Measurements from ENCODE around the gene SOSTDC1. TPM values are rescaled to one million over a fixed set of nuclear protein-coding genes. Genes with fewer than 3 reads are reported as not detected.
"Not testable (repeated sequence)": the region's sequence is repeated elsewhere in the genome, so short reads cannot be mapped to it uniquely, and the experiment has no call there.

SOSTDC1 gene, protein sequence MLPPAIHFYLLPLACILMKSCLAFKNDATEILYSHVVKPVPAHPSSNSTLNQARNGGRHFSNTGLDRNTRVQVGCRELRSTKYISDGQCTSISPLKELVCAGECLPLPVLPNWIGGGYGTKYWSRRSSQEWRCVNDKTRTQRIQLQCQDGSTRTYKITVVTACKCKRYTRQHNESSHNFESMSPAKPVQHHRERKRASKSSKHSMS
- total RNA-seq, result not detected

DNA sequence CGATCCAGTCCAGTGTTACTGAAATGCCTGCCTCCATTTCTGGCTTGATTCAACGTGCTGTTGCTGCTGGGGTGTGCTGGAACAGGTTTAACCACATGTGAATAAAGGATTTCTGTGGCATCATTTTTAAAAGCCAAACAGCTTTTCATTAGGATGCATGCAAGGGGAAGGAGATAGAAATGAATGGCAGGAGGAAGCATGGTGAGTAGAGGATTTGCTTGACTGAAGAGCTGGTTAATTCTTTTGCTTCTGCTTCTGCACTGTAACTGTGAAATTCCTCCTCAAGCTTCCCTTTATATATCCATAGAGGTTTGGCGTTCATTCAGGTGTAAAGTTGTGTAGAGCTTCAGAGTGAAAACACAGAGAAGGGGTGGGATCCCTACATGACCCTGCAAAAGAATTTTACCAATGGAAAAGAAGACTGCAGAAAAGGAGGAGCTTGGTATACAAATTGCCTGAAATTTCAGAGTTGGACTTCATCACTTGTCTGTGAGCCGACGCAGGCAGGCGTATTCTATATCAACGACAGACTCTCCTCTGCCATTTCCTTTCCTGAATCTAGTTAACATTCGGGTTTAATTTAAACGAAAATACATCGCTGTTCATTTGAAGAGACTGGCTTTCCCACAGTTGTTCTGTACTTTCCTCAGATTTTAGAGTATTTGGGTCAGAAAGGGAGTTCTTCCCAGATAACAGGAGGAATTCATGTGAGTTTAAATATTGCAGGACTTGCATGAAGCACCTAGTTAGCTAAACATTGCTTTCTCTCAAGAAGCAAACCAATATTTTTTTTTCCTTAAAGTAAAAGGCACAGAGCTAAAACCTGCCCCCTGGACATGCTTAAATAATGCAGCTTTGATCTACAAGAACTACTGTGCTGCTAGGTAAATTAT is at the start of gene SOSTDC1:
Gene SOSTDC1, minus strand, starts transcription at position 270 of the 893 bp plus-strand sequence. Its CDS starts 70 bp downstream, at position 200.
- Mint-ChIP-seq H3K36me3 (ENCODE audit: low read depth) (no peaks in the 10 kb centered on the region), H3K27me3 (ENCODE audit: low read depth) (peaks cover 6% of the 10 kb centered on the region), H3K4me3 (no peak within 1 kb of the TSS), H3K4me1 (ENCODE audit: low read depth) (no peaks in the 10 kb centered on the region), H3K27ac (no peak within 1 kb of the TSS), H3K9me3 (no peaks in the 10 kb centered on the region)
- intact Hi-C loops (cut with micrococcal nuclease), result no loop called here
- DNase-seq, result no peak
- CTCF ChIA-PET, result interaction anchor here (0.6 kb wide), 1 partner anchor 239 kb away, joined by 3 read pairs; no protein-coding TSS in a partner anchor

DNA sequence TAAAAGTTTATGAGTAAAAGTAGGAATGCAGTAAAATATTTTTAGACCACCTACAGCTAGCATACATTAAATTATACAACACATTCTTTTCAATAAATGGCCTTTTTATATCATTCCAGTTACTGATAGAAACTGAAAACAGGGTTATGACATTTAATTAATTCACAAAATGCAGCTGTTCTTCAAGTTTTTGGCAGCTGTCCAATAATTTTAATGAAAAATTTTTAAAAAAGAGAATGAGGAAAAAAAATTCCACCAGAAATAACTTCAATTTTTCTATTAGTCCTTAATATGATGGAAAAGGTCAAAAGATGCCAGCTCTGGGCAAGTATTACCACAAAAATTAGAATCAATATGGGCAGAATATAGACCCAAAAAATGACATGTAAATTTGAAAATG is 49.2 kb upstream of the SOSTDC1 start:
- DNase-seq, result no peak
- CTCF ChIA-PET, result no interaction called here
- Mint-ChIP-seq H3K9me3 (no peaks in the 10 kb centered on the region), H3K4me1 (ENCODE audit: low read depth) (no peaks in the 10 kb centered on the region), H3K27ac (no peak overlapping the region), H3K36me3 (ENCODE audit: low read depth) (no peaks in the 10 kb centered on the region), H3K27me3 (ENCODE audit: low read depth) (no peaks in the 10 kb centered on the region), H3K4me3 (no peak overlapping the region)
- intact Hi-C loops (cut with micrococcal nuclease), result no loop called here

DNA sequence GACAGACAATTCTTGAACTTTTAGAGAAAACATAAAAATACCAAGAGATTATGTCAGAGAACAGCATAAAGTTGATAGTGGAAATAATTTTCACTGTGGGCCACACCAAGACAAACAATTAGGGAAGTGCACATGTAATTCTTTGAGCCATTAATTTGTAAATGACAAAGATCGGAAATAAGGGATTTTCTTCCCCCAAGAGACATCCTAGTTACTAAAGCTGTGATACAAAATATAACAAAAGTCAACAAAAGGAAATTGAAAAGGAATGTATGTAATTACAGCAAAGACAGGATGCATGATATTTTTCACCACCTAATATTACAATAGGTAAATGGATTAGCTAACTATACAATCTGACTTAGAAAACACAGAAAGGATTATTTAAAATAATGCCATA is 48.7 kb upstream of the SOSTDC1 start:
- DNase-seq, result no peak
- CTCF ChIA-PET, result interaction anchor here (0.6 kb wide), 1 partner anchor 17 kb away, joined by 3 read pairs; no protein-coding TSS in a partner anchor
- H3K4me3 Mint-ChIP-seq, result no peak overlapping the region
- no peaks in the 10 kb centered on the region for H3K27me3 Mint-ChIP-seq (ENCODE audit: low read depth)
- no peak overlapping the region for H3K27ac Mint-ChIP-seq
- intact Hi-C loops (cut with micrococcal nuclease), result no loop called here
- no peaks in the 10 kb centered on the region for H3K9me3 Mint-ChIP-seq
- H3K36me3 Mint-ChIP-seq (ENCODE audit: low read depth), result no peaks in the 10 kb centered on the region
- no peaks in the 10 kb centered on the region for H3K4me1 Mint-ChIP-seq (ENCODE audit: low read depth)

GRCh38 chr7:16512097-16512496 is 46.6 kb upstream of the SOSTDC1 start:
- H3K27ac Mint-ChIP-seq, result no peak overlapping the region
- no peaks in the 10 kb centered on the region for H3K9me3 Mint-ChIP-seq
- intact Hi-C loops (cut with micrococcal nuclease), result no loop called here
- DNase-seq, result no peak
- no peaks in the 10 kb centered on the region for H3K4me1 Mint-ChIP-seq (ENCODE audit: low read depth)
- CTCF ChIA-PET, result no interaction called here
- no peaks in the 10 kb centered on the region for H3K36me3 Mint-ChIP-seq (ENCODE audit: low read depth)
- no peak overlapping the region for H3K4me3 Mint-ChIP-seq
- no peaks in the 10 kb centered on the region for H3K27me3 Mint-ChIP-seq (ENCODE audit: low read depth)

DNA sequence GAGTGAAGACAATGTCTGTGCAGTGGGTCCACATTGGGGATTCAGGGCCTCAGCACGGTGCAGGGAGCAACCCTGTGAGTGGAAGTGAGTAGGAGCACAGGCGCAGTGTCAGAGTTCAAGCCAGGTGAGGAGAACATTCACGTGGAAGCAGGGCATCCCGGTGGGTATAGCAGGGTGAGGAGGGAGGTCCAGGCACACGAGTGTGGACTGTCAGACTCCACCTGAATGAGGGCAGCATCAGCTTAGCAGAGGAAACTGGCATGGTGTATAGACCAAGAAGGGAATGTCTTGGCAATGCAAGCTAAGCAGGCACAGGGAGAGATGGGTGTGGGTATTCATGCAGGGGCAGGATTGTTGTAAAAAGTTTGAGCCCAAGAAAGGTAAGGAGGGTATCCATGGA is 45.8 kb upstream of the SOSTDC1 start:
- intact Hi-C loops (cut with micrococcal nuclease), result no loop called here
- Mint-ChIP-seq H3K27ac (no peak overlapping the region), H3K4me1 (ENCODE audit: low read depth) (no peaks in the 10 kb centered on the region), H3K27me3 (ENCODE audit: low read depth) (no peaks in the 10 kb centered on the region), H3K9me3 (no peaks in the 10 kb centered on the region), H3K4me3 (no peak overlapping the region), H3K36me3 (ENCODE audit: low read depth) (no peaks in the 10 kb centered on the region)
- CTCF ChIA-PET, result interaction anchor here (0.6 to 0.8 kb wide), 2 partner anchors 54 to 1373 kb away, joined by 3 to 4 read pairs; no protein-coding TSS in a partner anchor
- no peak for DNase-seq

DNA sequence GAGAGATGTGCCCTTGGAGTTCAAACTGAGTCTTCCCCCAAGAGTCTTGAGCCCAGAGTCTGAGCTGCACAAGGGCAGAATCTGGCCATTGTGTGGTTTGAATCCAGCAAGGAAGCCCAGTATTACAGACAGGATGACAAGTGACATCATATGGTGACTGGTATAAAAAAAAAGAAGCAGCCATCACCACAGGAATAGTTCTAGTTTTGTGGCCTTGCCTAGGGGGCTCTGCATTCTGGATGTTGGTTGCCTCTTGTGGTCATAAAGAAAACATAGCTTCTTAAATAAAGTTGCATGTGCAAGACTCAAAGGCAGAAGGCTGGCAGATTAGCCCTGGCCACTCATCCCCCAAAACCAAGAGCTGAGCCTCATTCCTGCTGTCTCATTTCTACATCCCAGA is 44.3 kb upstream of the SOSTDC1 start:
- Mint-ChIP-seq H3K9me3 (no peaks in the 10 kb centered on the region), H3K4me1 (ENCODE audit: low read depth) (no peaks in the 10 kb centered on the region), H3K27ac (no peak overlapping the region), H3K36me3 (ENCODE audit: low read depth) (no peaks in the 10 kb centered on the region), H3K4me3 (no peak overlapping the region), H3K27me3 (ENCODE audit: low read depth) (no peaks in the 10 kb centered on the region)
- CTCF ChIA-PET, result interaction anchor here (0.7 kb wide), 1 partner anchor 48 kb away, joined by 3 read pairs; no protein-coding TSS in a partner anchor
- DNase-seq, result no peak
- intact Hi-C loops (cut with micrococcal nuclease), result no loop called here

DNA sequence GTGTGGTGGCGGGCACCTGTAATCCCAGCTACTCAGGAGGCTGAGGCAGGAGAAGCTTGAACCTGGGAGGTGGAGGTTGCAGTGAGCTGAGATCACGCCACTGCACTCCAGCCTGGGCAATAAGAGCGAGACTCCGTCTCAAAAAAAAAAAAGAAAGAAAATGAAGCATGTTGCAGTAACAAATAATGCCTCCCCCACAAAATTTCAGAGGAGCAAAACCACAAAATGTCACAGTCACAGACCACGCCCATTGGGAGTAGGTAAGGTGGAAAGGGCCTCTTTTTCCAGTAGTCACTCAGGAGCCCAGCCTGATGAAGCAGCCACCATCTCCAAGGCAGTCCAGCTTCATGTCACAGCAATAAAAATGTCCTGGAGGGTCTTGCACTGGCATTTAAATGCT is 40.9 kb upstream of the SOSTDC1 start:
- H3K4me1 Mint-ChIP-seq (ENCODE audit: low read depth); H3K9me3 Mint-ChIP-seq; H3K27me3 Mint-ChIP-seq (ENCODE audit: low read depth); H3K36me3 Mint-ChIP-seq (ENCODE audit: low read depth); DNase-seq; intact Hi-C loops (cut with micrococcal nuclease); H3K4me3 Mint-ChIP-seq; H3K27ac Mint-ChIP-seq: not testable (repeated sequence)
- CTCF ChIA-PET, result interaction anchor here (1.9 kb wide), 1 partner anchor 58 kb away, joined by 7 read pairs; no protein-coding TSS in a partner anchor

GRCh38 chr7:16504019-16504418 is 38.5 kb upstream of the SOSTDC1 start:
- H3K27me3 Mint-ChIP-seq (ENCODE audit: low read depth), result peaks cover 5% of the 10 kb centered on the region
- no peaks in the 10 kb centered on the region for H3K9me3 Mint-ChIP-seq
- intact Hi-C loops (cut with micrococcal nuclease), result no loop called here
- no peaks in the 10 kb centered on the region for H3K36me3 Mint-ChIP-seq (ENCODE audit: low read depth)
- CTCF ChIA-PET, result no interaction called here
- no peak overlapping the region for H3K27ac Mint-ChIP-seq
- no peak for DNase-seq
- H3K4me1 Mint-ChIP-seq (ENCODE audit: low read depth), result no peaks in the 10 kb centered on the region
- H3K4me3 Mint-ChIP-seq, result no peak overlapping the region

- CTCF ChIA-PET, result no interaction called here
- no peaks in the 10 kb centered on the region for H3K9me3 Mint-ChIP-seq
- intact Hi-C loops (cut with micrococcal nuclease), result no loop called here
- H3K36me3 Mint-ChIP-seq (ENCODE audit: low read depth), result no peaks in the 10 kb centered on the region
- H3K4me3 Mint-ChIP-seq, result no peak overlapping the region
- H3K27me3 Mint-ChIP-seq (ENCODE audit: low read depth), result peaks cover 5% of the 10 kb centered on the region
- DNase-seq, result no peak
- H3K27ac Mint-ChIP-seq, result no peak overlapping the region
- H3K4me1 Mint-ChIP-seq (ENCODE audit: low read depth), result no peaks in the 10 kb centered on the region
Measured at GRCh38 chr7:16502303-16502702, 36.8 kb upstream of the SOSTDC1 start.

DNA sequence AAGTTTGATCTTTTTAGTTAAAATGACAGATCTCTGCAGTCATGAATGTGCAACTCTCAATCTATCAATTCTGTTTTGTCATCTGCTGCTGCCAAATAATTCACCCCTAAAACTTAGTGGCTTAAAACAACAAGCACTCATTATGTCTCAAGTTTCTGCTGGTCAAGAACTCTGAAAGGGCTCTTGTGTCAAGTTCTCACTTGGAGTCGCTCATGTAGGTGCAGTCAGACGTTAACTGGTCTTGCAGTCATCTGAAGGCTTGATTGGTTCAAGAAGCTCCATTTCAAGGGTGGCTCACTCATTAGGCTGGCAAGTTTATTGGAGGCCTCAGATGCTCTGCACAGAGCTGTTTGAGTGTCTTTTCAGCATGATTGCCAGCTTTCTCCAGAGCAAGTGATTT is 32.6 kb upstream of the SOSTDC1 start:
- CTCF ChIA-PET, result no interaction called here
- Mint-ChIP-seq H3K4me1 (ENCODE audit: low read depth) (no peaks in the 10 kb centered on the region), H3K9me3 (no peaks in the 10 kb centered on the region), H3K36me3 (ENCODE audit: low read depth) (no peaks in the 10 kb centered on the region), H3K27ac (no peak overlapping the region), H3K27me3 (ENCODE audit: low read depth) (peaks cover 11% of the 10 kb centered on the region), H3K4me3 (no peak overlapping the region)
- intact Hi-C loops (cut with micrococcal nuclease), result no loop called here
- no peak for DNase-seq

GRCh38 chr7:16494955-16495719 is 29.6 kb upstream of the SOSTDC1 start:
- H3K27me3 Mint-ChIP-seq (ENCODE audit: low read depth), result peaks cover 6% of the 10 kb centered on the region
- no peak overlapping the region for H3K27ac Mint-ChIP-seq
- DNase-seq, result no peak
- H3K36me3 Mint-ChIP-seq (ENCODE audit: low read depth), result no peaks in the 10 kb centered on the region
- H3K9me3 Mint-ChIP-seq, result no peaks in the 10 kb centered on the region
- H3K4me3 Mint-ChIP-seq, result no peak overlapping the region
- no peaks in the 10 kb centered on the region for H3K4me1 Mint-ChIP-seq (ENCODE audit: low read depth)
- intact Hi-C loops (cut with micrococcal nuclease), result no loop called here
- CTCF ChIA-PET, result interaction anchor here (0.6 kb wide), 1 partner anchor 1047 kb away, joined by 3 read pairs; no protein-coding TSS in a partner anchor

DNA sequence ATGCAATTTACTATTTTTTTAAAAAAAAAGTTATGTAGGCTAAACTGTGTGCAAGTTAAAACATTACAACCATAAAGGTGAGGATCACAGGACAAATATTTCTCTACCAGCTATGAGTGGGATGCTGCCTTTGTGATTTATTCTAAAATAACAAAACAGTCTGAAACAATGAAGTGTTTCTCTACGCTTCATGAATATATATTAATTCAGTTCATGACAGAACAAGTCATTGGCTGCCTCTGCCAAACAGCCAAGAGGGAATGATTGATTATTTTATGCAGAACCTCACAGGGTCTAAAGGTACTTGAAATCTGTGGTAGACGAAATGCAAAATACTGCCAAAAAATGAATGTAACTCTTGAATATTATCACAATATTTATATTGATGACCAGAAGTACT is 29.0 kb upstream of the SOSTDC1 start:
- H3K4me1 Mint-ChIP-seq (ENCODE audit: low read depth), result no peaks in the 10 kb centered on the region
- H3K27ac Mint-ChIP-seq, result no peak overlapping the region
- H3K27me3 Mint-ChIP-seq (ENCODE audit: low read depth), result peaks cover 6% of the 10 kb centered on the region
- CTCF ChIA-PET, result interaction anchor here (0.6 kb wide), 1 partner anchor 1048 kb away, joined by 3 read pairs; no protein-coding TSS in a partner anchor
- H3K36me3 Mint-ChIP-seq (ENCODE audit: low read depth), result no peaks in the 10 kb centered on the region
- intact Hi-C loops (cut with micrococcal nuclease), result no loop called here
- no peak overlapping the region for H3K4me3 Mint-ChIP-seq
- no peak for DNase-seq
- no peaks in the 10 kb centered on the region for H3K9me3 Mint-ChIP-seq
